Ovary (tissue), 9 donors: Measurements from ENCODE around the gene DOCK10. TPM values are rescaled to one million over a fixed set of nuclear protein-coding genes. Genes with fewer than 3 reads are reported as not detected.

Experiments
- DNase-seq, 5 donors: peaks; one replicate each; pipeline ENCODE4 v3.0.0-alpha.2; 2019 to 2020
- H3K27ac ChIP-seq, 2 donors: fragments of 200-600 bp; one replicate each; pipeline versions ENCODE4 v1.5.1 to v1.8.0; 2019 to 2022
- H3K27me3 ChIP-seq: fragments of 200-600 bp; one replicate; pipeline ENCODE4 v1.8.0; 2022
- H3K36me3 ChIP-seq: fragments of 200-600 bp; sonication (generic); one replicate; pipeline ENCODE4 v1.5.1; 2019
- H3K4me1 ChIP-seq: one replicate; pipeline ENCODE4 v1.8.1; 2013; ENCODE audit warnings: mild to moderate bottlenecking, moderate library complexity; ENCODE audit not compliant: insufficient read depth
- H3K4me3 ChIP-seq: fragments of 200-600 bp; sonication (generic); one replicate; pipeline ENCODE4 v1.5.1; 2017
- H3K9me3 ChIP-seq, 2 donors: fragments of 200-600 bp in 1 of 2; sonication (generic) in 1 of 2; one replicate each; pipeline versions ENCODE4 v1.5.1 to v1.8.1; 2013 to 2019; ENCODE audit warnings: mild to moderate bottlenecking in 1 of 2, moderate library complexity in 1 of 2
- CTCF ChIP-seq, 3 donors: fragments of 450-650 bp in 2 of 3; fragments of 200-600 bp in 1 of 3; IDR thresholded peaks; one replicate each; pipeline versions ENCODE4 v1.5.1 to v1.8.0; 2016 to 2022; ENCODE audit warnings: antibody characterized with exemption in 3 of 3, mild to moderate bottlenecking in 1 of 3
- EP300 ChIP-seq: sonication (generic); formaldehyde crosslinking; IDR thresholded peaks from one replicate; pipeline ENCODE4 v1.6.1; 2017; ENCODE audit warnings: antibody characterized with exemption
- POLR2A ChIP-seq: fragments of 450-650 bp; IDR thresholded peaks from one replicate; pipeline ENCODE4 v1.6.1; 2017; ENCODE audit warnings: antibody characterized with exemption, mild to moderate bottlenecking, moderate library complexity
- WGBS, 3 donors: extraction: QIAGEN DNeasy Blood & Tissue Kit in 1 of 3; methylation state at CpG; one replicate each; pipeline versions ENCODE4 v1.1.5 to v1.1.7; 2013 to 2017; 5-methylcytosine and 5-hydroxymethylcytosine counted together
- intact Hi-C, 4 donors: fragments of 100-400 bp; cut with DNase I; formaldehyde crosslinking; loops; one replicate each; pipeline versions ENCODE4 v1.11.0 to v1.15.1; 2022 to 2023
- polyA plus RNA-seq, 2 donors: library from polyadenylated mRNA; stranded (reverse); fragments of 200-250 nt in 1 of 2; fragments of 350-450 nt in 1 of 2; fragmentation: Illumina TruSeq in 1 of 2; extraction: RNeasy Lipid Tissue Mini Kit (QIAGEN cat#74804) in 1 of 2; gene quantifications; one replicate each; pipeline ENCODE4 v1.2.3, GENCODE V29; 2013 to 2014
- total RNA-seq, 7 donors: library from RNA; depleted of rRNA in 2 of 7; stranded (reverse); fragments of >200 nt in 2 of 7; fragmentation: NEBNext Ultra II Directional in 3 of 7; extraction: Animal tissue kit (Norgen Biotek cat#: 25700) in 3 of 7; gene quantifications; one replicate each; pipeline versions ENCODE4 v1.1.0 to v1.2.4, GENCODE V29; 2016 to 2023
- donor health status: DM: no; HTN: no; CAD: no; lungs with moderate emphysema.
- donor health status: DM: no; HTN: no; CAD: no.
- donor health status: Bipolar disorder and iron deficiency.
- donor health status: DM: yes; HTN: yes; CAD: no.
- donor health status: DM: no; HTN: no; CAD: no.
- donor health status: DM: yes; HTN: yes; CAD: no.

The DOCK10 gene
- total and polyA plus RNA-seq, 9 donors: 15.3 to 42.5 (median 31.2) TPM

GRCh38 chr2:225019105-225019504, 23.2 kb downstream of the DOCK10 start:
- Histone ChIP-seq H3K27ac (no peak overlapping the region), H3K4me1 (peaks cover 2% of the 10 kb centered on the region), H3K4me3 (no peak overlapping the region), H3K27me3 (no peaks in the 10 kb centered on the region), H3K9me3 (no peaks in the 10 kb centered on the region), H3K36me3 (no peaks in the 10 kb centered on the region)
- TF ChIP-seq EP300: no peak
- no peak for TF ChIP-seq POLR2A
- TF ChIP-seq CTCF (IDR thresholded peaks at IDR 0.05): no peak
- DNase-seq: no peak
- 94% methylated on average over 4 of the region's 4 CpGs for WGBS, 3 donors
- intact Hi-C loops: no loop called here

- H3K4me1 ChIP-seq: peaks cover 2% of the 10 kb centered on the region
- no peaks in the 10 kb centered on the region for H3K27me3 ChIP-seq
- DNase-seq: no peak
- no peak overlapping the region for H3K27ac ChIP-seq
- intact Hi-C loops: no loop called here
- no peaks in the 10 kb centered on the region for H3K9me3 ChIP-seq
- WGBS, 3 donors: 74 to 81% (median 77%) methylated on average over 3 of the region's 3 CpGs
- H3K4me3 ChIP-seq: no peak overlapping the region
- TF ChIP-seq EP300 (no peak), CTCF (IDR thresholded peaks at IDR 0.05) (no peak), POLR2A (no peak)
- no peaks in the 10 kb centered on the region for H3K36me3 ChIP-seq
These were observed 24.6 kb downstream of the DOCK10 start for GRCh38 chr2:225017713-225018112.

- TF ChIP-seq EP300: no peak
- TF ChIP-seq POLR2A: no peak
- TF ChIP-seq CTCF (IDR thresholded peaks at IDR 0.05): no peak
- whole genome bisulfite sequencing, 3 donors: 94 to 96% (median 95%) methylated on average over 2 of the region's 2 CpGs
- intact Hi-C loops: no loop called here
- Histone ChIP-seq H3K36me3 (no peaks in the 10 kb centered on the region), H3K9me3 (no peaks in the 10 kb centered on the region), H3K4me1 (peaks cover 2% of the 10 kb centered on the region), H3K27me3 (no peaks in the 10 kb centered on the region), H3K27ac (no peak overlapping the region), H3K4me3 (no peak overlapping the region)
- no peak for DNase-seq
These were observed 25.1 kb downstream of the DOCK10 start for GRCh38 chr2:225017098-225017685.

- WGBS, 3 donors: 89 to 94% (median 93%) methylated on average over 2 of the region's 2 CpGs
- no peak overlapping the region for H3K27ac ChIP-seq
These were observed 28.6 kb downstream of the DOCK10 start for GRCh38 chr2:225013425-225014365.

More at GRCh38 chr2:225013425-225014365, 28.6 kb downstream of the DOCK10 start:
- no peaks in the 10 kb centered on the region for H3K36me3 ChIP-seq
- H3K4me1 ChIP-seq: peaks cover 2% of the 10 kb centered on the region
- DNase-seq: no peak
- intact Hi-C loops: no loop called here
- TF ChIP-seq EP300 (no peak), CTCF (IDR thresholded peaks at IDR 0.05) (no peak), POLR2A (no peak)
- no peaks in the 10 kb centered on the region for H3K9me3 ChIP-seq
- no peaks in the 10 kb centered on the region for H3K27me3 ChIP-seq
- no peak overlapping the region for H3K4me3 ChIP-seq
